Rectal smooth muscle tissue (tissue), 1 donor: ENCODE results near the gene GCG.

Experiments
- H3K27ac ChIP-seq: one replicate; pipeline ENCODE4 v1.7.0; 2013; ENCODE audit warnings: low read depth, low read length, inconsistent platforms
- H3K27me3 ChIP-seq: one replicate; pipeline ENCODE4 v1.7.0; 2013; ENCODE audit warnings: low read length; ENCODE audit not compliant: control insufficient read depth, insufficient read depth
- H3K36me3 ChIP-seq: one replicate; pipeline ENCODE4 v1.7.0; 2013; ENCODE audit warnings: low read length; ENCODE audit not compliant: control insufficient read depth, insufficient read depth
- H3K4me1 ChIP-seq: one replicate; pipeline ENCODE4 v1.7.0; 2013; ENCODE audit warnings: low read length; ENCODE audit not compliant: control insufficient read depth, insufficient read depth
- H3K4me3 ChIP-seq: one replicate; pipeline ENCODE4 v1.7.0; 2013; ENCODE audit warnings: low read length
- H3K9ac ChIP-seq: one replicate; pipeline ENCODE4 v1.7.0; 2013; ENCODE audit warnings: low read length

Gene GCG

DNA sequence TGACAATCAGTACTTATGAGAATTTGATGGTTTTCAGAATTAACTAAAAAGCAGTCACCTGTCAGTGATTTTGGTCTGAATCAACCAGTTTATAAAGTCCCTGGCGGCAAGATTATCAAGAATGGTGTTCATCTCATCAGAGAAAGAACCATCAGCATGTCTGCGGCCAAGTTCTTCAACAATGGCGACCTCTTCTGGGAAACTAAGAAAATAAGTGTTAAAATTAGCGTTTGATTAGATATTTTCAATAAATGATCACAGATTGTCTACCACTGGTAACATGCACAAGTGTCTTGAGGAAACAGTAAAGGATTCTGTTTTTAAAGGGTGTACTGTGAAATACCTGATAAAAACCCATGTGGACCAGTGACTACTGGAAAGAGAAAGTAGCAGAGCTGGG lies 8.1 kb downstream of the GCG start:
- H3K36me3 ChIP-seq, result no peaks in the 10 kb centered on the region
- H3K27me3 ChIP-seq, result no peaks in the 10 kb centered on the region
- H3K9ac ChIP-seq, result no peak overlapping the region
- H3K27ac ChIP-seq, result no peak overlapping the region
- no peaks in the 10 kb centered on the region for H3K4me1 ChIP-seq
- no peak overlapping the region for H3K4me3 ChIP-seq

DNA sequence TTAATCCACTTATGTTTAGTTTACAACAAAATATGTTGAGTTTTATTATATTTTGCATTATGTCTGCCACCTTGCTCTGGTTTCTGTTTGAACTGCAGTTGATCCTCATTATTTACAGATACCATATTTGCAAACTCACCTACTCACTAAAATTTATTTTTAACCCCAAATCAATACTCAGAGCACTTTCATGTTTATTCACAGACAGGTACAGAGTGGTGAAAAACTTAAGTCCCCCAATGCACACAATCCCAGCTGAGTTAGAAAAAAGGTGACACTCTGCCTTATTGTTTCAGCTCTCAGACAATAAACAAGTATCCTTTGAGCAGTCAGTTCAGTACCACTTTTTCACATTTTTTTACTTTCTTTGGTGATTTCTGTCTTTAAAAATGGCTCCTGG lies 13.7 kb downstream of the GCG start:
- Histone ChIP-seq H3K27me3 (no peaks in the 10 kb centered on the region), H3K4me3 (no peak overlapping the region)

DNA sequence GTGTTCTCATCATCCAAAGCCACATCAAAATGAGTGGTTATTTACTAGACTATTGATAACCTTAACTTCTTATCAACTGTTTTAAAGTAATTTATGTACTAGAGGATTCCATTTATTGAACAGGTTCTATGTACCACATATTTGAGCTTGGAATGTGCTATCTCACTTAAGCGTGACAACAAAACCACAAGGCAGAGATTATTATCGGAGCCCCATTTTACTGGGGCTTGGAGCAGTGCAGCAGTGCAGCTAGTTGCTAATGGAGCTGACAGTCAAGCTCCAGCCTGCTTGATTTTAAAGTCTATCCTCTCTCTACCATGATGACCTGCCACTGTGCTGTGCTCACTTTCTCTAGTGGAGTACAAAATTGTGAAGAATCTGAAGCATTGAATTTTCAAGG lies 24.6 kb downstream of the GCG start:
- Histone ChIP-seq H3K4me3 (no peak overlapping the region), H3K36me3 (no peaks in the 10 kb centered on the region), H3K27me3 (no peaks in the 10 kb centered on the region), H3K4me1 (no peaks in the 10 kb centered on the region), H3K9ac (no peak overlapping the region), H3K27ac (no peak overlapping the region)

More for the DNA sequence above, 13.7 kb downstream of the GCG start:
- Histone ChIP-seq H3K36me3 (no peaks in the 10 kb centered on the region), H3K4me1 (no peaks in the 10 kb centered on the region), H3K27ac (no peak overlapping the region), H3K9ac (no peak overlapping the region)

DNA sequence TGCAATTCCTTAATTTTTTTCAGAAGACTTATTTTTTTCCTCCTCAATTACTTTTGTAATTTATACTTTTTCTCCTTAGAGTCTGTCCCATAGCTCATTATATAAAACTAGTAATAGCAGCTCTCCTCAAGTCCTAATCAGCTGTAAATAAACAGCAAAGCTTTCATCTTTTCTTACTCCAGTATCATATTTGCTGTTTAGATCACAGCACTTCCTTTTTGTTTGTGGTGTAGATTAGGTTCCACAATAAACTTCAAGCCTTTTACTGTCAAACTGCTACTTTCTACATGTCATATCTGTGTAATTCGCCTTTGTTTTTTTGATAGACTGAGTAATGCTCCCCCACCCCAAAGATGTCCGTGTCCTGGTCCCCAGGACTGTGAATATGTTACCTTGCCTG lies 25.5 kb downstream of the GCG start:
- no peak overlapping the region for H3K27ac ChIP-seq
- no peak overlapping the region for H3K9ac ChIP-seq
- no peaks in the 10 kb centered on the region for H3K4me1 ChIP-seq
- H3K4me3 ChIP-seq, result no peak overlapping the region
- H3K36me3 ChIP-seq, result no peaks in the 10 kb centered on the region
- H3K27me3 ChIP-seq, result no peaks in the 10 kb centered on the region

DNA sequence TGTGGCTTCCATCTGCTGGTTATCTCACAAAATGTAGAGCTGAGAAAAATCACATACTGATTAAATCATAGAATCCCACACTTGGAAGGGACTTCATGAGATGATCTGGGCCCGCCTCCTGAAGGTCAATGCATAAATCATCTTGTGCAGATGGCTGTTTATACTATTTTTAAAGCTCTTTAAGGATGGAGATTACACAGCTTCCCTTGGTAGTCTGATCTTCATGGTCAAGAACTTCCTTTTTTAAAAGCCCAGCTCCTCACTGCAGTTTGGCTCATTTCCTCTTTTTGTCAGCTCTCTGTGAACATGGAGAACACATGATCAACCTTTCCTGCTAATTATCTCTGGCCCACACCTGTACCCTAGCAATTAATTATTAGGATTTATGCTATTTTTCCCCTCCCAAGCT lies 25.9 kb downstream of the GCG start:
- Histone ChIP-seq H3K27me3 (no peaks in the 10 kb centered on the region), H3K9ac (no peak overlapping the region), H3K27ac (no peak overlapping the region), H3K4me1 (no peaks in the 10 kb centered on the region), H3K36me3 (no peaks in the 10 kb centered on the region), H3K4me3 (no peak overlapping the region)

DNA sequence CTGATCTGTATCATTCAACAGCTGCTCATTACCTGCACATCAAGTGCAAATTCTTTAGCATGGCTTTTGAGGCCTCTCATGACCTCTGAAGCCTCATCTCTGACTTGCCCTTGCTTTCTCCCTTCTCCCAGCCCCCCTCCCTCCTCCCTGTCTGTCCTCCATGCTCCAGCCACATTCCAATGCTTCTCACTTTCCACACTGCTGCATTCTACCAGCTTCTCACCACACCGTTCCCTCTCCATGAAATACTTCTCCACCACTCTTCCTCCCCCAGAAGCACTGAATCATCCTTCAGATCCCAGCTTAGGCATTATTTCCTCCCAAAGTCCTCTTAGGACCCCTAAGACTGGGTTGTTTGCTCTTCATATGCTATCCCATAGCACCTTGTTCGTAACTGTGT lies 26.9 kb downstream of the GCG start:
- Histone ChIP-seq H3K27ac (no peak overlapping the region), H3K9ac (no peak overlapping the region), H3K36me3 (no peaks in the 10 kb centered on the region), H3K27me3 (no peaks in the 10 kb centered on the region), H3K4me3 (no peak overlapping the region), H3K4me1 (no peaks in the 10 kb centered on the region)

DNA sequence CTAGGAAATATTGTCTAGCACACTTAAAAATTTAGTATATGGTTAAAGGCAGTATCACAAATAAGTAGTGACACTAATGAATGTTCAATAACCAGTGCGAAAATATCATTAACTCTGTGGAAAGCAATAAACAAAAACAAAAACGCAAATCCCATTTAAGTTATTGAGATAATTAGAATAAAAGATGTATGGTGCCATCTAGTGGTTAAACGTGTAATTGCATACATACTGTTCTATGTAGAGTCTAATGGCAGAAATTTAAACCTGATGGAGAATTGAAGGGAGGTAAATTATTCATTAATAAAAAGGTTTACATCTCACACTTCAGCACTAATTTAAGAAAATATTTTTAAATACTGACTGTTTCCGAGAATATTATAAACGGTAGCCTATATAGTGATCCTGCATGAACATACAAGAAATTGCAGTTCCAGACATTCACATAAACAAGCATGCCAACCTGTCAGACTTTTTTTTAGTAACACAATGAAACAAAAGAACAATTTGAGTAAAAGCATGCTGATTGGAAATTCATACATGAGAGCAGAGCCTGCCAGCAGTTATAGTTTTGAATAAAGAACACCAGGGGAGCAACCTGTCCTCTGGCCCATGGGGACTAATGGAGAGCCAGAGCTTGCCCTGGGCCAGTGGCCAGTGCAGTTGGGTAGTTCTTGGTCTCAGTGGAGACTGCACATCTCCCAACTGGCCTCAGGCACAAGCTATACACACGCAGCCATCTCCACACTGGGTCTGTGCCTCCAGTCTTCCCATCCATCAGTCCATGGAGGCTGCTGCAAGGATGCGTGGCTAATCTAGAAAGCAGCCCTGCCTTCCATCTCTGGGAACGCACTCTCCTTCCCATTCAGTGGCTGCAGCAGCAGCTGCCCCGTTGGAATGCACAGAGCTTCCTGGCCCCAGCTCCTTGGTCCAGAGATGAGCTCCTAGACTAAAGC lies 28.0 kb downstream of the GCG start:
- H3K4me3 ChIP-seq, result no peak overlapping the region
- no peaks in the 10 kb centered on the region for H3K27me3 ChIP-seq
- H3K9ac ChIP-seq, result no peak overlapping the region
- H3K4me1 ChIP-seq, result no peaks in the 10 kb centered on the region
- H3K27ac ChIP-seq, result no peak overlapping the region
- no peaks in the 10 kb centered on the region for H3K36me3 ChIP-seq

DNA sequence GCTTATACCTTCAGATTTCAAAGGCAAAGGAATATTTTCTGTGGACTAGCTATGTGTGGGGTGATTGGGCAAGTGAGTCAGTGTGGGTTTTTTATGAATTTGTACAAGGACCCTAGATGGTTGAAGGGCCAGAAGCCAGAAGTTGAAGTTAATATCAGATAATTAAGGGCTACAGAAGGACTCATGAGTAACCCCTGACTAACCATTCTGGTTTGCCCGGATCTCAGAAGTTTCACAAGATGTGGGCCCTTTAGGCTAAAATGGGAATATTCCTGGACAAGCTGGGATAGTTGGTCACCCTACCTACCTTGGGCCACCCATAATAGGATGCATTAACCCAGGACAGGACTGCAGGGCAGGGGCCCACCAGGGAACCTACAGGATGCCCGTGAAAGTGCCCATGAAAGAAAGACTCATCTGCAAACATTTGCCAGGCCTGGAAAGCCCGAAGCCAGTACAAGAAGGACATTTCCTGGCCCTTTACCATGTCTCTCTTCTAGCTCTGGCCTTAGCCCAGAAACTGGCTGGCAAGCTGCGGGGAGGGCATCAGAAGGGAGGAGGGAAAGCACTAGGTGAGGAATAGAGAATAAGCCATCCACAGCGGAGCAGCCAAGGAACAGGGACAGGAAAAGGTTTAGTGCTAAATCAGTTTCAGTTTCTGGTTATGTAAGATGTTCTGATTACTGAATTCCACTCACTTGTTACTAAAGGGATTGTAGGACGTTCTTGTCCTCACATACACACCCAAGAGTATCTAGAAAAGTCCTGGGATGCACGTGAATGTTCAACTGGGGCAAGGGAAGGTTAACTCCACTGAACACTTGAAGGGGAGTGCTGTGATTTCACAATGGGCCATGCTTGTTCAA lies 33.6 kb downstream of the GCG start:
- Histone ChIP-seq H3K27ac (no peak overlapping the region), H3K36me3 (no peaks in the 10 kb centered on the region), H3K9ac (no peak overlapping the region), H3K27me3 (no peaks in the 10 kb centered on the region), H3K4me3 (no peak overlapping the region), H3K4me1 (peaks cover 3% of the 10 kb centered on the region)

DNA sequence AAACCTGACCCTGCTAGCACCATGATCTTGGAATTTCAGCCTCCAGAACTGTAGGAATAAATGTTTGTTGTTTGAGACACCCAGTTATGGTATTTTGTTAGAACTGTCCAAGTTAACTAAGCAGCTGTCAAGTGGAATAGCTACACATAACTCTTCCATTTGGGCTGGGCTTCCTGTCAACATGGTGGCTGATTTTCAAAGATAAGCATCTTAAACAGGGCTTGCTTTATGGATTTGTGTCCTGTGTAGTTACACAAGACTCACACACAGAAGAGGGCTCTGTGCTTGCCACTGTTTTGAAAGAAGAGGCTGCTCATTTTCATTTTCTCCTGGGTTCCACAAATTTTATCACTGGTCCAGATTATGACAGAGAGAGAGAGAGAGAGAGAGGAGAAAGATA lies 35.7 kb downstream of the GCG start:
- Histone ChIP-seq H3K4me1 (peaks cover 3% of the 10 kb centered on the region), H3K9ac (no peak overlapping the region), H3K4me3 (no peak overlapping the region), H3K27me3 (no peaks in the 10 kb centered on the region), H3K27ac (no peak overlapping the region), H3K36me3 (no peaks in the 10 kb centered on the region)

DNA sequence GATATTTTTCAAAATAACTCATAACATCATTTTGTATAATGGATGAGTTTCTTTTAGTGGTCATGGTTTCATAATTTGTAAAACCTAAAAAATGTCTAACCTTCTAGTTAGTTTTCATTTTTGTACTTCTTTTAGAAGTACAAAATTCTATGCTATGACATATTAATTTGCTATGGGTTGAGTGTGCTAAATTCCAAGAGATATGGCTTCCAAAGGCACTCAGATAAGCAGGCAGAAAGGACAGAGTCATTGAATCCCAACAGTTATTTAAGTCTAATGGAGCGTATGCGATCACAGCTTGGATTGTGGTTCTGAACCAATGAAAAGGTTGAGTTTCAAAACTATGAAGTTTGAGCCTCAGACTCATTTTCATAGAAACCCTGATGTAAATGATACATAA lies 37.0 kb downstream of the GCG start:
- Histone ChIP-seq H3K36me3 (no peaks in the 10 kb centered on the region), H3K9ac (no peak overlapping the region), H3K4me3 (no peak overlapping the region), H3K4me1 (peaks cover 3% of the 10 kb centered on the region), H3K27me3 (no peaks in the 10 kb centered on the region), H3K27ac (no peak overlapping the region)

DNA sequence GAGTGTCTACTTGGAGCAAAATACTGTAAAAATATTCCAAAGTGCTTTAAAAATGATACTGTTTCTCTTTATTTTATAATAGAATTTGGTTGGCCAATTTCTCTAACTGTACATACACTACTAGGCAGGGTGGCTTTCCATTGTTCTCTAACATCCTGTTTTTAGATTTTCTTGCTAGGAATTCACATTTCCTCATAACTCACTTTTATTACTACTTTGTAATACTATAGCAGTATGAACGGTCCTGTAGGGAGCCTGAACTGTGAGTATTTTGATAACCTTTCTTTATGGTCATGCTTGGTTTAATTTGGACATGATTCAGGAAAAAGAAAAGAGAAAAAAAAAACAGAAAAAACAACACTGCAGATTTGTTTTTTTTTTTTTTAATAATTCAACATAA lies 37.8 kb downstream of the GCG start:
- Histone ChIP-seq H3K4me3 (no peak overlapping the region), H3K4me1 (peaks cover 3% of the 10 kb centered on the region), H3K27me3 (no peaks in the 10 kb centered on the region), H3K9ac (no peak overlapping the region), H3K27ac (no peak overlapping the region), H3K36me3 (no peaks in the 10 kb centered on the region)

DNA sequence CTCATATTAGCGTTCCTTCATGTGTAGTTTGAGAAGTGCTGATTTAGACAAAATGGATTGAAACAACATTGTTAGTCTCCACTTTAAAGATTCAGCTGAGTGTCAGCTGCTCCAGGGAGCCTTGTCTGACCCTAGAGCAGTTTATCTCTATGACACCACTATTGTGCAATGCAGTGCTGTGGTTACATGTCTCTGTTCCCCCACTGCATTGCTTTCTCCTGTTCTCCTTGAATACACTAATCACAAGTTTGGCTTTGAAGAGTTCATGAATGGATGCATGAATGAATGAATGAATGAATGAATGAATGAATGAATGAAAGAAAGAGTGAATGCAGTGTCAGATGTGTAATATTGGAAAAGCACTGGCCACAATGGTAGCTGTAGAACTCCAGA lies 38.3 kb downstream of the GCG start:
- Histone ChIP-seq H3K27me3 (no peaks in the 10 kb centered on the region), H3K4me3 (no peak overlapping the region), H3K4me1 (peaks cover 3% of the 10 kb centered on the region), H3K36me3 (no peaks in the 10 kb centered on the region), H3K27ac (no peak overlapping the region), H3K9ac (no peak overlapping the region)
